GM19372 (cell line): ENCODE results near the gene VOPP1.
"Not testable (repeated sequence)": the region's sequence is repeated elsewhere in the genome, so short reads cannot be mapped to it uniquely, and the experiment has no call there.

Experiments used
- ATAC-seq: cut with Tn5 transposase; IDR thresholded peaks from one replicate; pipeline ENCODE4 v1.9.1; 2021; ENCODE audit warnings: mild to moderate bottlenecking, low read depth, moderate library complexity; ENCODE audit not compliant: unreplicated experiment

VOPP1 gene

GRCh38 chr7:55474944-55475854 lies 97.1 kb downstream of the VOPP1 start:
- no peak for ATAC-seq

DNA sequence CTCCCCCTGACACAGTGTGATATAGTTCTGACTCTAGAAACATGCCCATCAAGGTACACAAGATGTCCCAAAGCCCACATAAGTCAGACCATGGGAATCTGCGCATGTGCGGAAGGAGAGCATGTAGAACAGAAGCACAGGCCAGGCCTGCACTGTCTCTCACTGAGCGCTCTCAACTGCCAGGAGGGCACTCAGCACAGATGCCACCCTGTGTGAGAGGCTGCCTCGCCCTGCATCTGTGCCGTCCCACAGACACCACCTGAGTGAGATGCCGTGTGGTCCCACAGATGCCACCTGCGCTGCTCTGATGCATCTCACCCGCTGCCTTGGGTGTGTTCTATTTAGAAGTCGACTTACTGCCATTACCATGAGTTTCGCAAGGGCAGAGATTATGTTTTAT lies 98.4 kb downstream of the VOPP1 start:
- ATAC-seq: no peak

GRCh38 chr7:55472928-55473725 lies 99.2 kb downstream of the VOPP1 start:
- ATAC-seq: no peak

DNA sequence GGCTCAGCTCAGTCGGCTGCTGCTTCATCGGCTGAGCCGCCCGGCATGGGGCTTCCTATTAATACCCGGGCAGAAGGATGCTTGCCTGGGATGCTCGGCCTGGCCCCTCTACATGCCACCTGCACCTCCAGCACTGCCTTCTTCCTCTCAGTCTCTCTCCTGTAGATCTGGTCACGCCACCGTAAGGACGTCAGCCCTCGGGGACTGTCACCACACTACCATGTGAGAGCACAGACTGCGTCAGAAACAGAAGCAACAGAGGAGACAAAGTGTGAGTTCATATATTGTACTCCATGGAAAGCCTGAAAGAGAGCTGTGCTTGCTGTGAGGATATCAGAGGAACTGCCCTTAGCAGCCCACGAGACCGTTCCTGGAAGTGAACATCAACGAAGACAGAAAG lies 99.9 kb downstream of the VOPP1 start:
- ATAC-seq: not testable (repeated sequence)

DNA sequence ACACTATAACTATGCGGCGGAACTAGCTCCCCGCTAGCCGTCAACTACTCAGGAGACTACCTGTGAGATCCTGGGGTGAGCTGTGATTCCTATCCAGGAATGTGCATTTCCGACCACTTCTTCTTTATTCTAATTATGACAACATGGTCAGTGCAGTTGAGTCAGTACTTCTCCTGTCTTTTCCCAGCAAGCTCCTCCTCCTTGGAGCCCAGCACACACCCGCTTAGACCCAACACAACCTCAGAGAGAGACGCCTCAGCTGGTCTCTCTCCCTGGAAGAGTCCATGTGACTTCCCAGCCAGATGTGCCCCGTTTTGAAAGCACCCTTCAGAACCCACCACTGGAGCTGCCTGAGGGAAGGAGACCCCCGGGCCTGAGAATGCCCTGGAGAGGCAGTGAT lies 100.7 kb downstream of the VOPP1 start:
- not testable (repeated sequence) for ATAC-seq

DNA sequence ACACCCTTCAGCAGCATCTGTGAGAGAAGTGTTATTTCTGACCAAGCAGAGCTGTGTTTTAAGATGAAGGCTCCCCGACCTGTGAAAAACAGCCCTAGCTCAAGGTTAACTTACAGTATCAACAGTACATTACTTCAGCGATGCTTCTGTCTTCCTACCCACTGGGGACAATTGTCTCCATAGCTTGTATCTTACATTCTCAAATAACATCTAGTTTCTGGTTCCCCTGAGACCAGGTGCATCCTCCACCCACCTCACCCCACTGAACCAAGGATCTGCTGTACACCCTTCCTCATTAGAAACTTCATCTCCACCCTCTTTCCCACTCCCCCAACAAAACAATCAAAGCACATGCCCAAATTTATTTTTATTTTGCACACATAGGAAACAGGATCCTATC lies 102.0 kb downstream of the VOPP1 start:
- ATAC-seq: no peak

GRCh38 chr7:55469721-55470120 lies 102.6 kb downstream of the VOPP1 start:
- ATAC-seq: no peak

- no peak for ATAC-seq
These were observed 103.0 kb downstream of the VOPP1 start for GRCh38 chr7:55469271-55469681.

DNA sequence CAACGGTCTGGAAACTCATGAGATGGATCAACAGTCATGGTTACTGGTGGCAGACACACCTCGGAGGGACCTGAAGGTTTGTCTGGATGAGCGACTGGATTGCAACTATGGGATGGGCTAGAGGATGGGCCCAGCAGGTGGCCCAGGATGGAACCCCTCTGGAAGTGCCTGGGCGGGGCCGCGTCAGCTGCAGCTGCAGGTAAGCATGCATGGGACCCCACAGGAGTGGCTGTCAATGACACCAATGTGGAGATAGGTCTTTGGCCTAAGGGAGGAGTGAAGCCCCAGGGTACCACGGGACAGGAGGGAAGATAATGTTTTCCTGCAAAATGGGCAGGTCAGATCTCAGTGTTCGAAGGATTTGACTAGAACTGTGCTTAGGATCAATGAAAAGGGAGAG lies 103.8 kb downstream of the VOPP1 start:
- no peak for ATAC-seq

DNA sequence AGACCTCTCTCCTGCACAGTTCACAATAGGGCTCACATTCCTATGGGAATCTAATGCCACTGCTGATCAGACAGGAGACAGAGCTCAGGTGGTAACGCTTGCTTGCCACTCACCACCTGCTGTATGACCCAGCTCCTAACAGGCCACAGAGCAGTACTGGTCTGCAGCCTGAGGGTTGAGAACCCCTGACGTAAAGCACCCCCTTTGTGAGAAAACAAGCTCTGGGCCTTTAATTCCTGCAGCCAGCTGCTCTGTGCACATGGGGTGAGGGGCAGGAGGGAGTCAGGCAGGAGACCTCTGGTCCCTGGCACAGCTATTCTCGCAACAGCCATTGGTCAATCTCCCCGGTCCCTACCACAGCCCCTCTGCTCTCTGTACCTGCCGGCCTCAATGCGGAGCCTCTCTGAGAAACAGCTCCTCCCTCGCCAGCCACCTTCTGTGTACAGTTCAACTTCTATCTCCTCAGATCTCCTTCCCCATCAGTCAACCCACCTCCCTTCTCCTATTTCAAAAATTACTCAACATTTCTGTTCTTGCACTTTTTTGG lies 105.2 kb downstream of the VOPP1 start:
- no peak for ATAC-seq

DNA sequence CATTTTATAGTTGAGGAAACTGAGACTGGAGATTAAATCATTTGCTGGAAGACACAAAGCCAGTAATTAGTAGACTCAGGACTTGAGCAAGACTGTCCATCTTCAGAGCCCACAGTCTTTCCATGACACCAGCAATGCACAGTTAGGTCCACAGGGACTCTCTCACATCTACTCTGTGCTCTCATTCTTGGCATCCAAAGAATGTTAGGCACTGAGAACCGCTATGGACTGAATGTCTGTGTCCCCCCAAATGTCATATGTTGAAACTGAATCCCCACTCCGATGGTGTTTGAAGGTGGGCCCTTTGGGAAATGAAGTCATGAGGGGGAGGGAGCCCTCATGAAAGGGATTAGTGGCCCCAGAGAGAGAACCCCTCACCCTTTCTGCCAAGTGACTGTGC lies 106.6 kb downstream of the VOPP1 start:
- ATAC-seq: no peak

GRCh38 chr7:55464422-55464821 lies 107.9 kb downstream of the VOPP1 start:
- no peak for ATAC-seq

GRCh38 chr7:55463686-55464262 lies 108.5 kb downstream of the VOPP1 start:
- ATAC-seq: no peak

GRCh38 chr7:55458351-55458750 lies 114.0 kb downstream of the VOPP1 start:
- no peak for ATAC-seq

DNA sequence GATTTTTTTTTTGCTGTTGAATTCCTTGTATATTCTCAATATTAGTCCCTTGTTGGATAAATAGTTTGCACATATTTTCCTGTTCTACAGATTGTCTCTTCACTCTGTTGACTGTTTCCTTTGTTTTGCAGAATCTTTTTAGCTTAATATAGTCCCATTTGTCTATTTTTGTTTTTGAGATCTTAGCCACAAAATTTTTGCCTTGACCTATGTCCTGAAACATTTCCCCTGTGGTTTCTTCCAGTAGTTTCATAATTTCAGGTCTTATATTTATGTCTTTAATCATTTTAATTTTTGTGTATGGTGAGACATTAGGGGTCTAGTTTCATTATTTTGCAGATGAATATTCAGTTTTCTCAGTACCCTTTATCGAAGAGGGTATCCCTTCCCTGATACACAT lies 114.5 kb downstream of the VOPP1 start:
- no peak for ATAC-seq

- ATAC-seq: no peak
These were observed 119.3 kb downstream of the VOPP1 start for GRCh38 chr7:55452971-55453370.

- no peak for ATAC-seq
These were observed 122.2 kb downstream of the VOPP1 start for GRCh38 chr7:55449992-55450535.

DNA sequence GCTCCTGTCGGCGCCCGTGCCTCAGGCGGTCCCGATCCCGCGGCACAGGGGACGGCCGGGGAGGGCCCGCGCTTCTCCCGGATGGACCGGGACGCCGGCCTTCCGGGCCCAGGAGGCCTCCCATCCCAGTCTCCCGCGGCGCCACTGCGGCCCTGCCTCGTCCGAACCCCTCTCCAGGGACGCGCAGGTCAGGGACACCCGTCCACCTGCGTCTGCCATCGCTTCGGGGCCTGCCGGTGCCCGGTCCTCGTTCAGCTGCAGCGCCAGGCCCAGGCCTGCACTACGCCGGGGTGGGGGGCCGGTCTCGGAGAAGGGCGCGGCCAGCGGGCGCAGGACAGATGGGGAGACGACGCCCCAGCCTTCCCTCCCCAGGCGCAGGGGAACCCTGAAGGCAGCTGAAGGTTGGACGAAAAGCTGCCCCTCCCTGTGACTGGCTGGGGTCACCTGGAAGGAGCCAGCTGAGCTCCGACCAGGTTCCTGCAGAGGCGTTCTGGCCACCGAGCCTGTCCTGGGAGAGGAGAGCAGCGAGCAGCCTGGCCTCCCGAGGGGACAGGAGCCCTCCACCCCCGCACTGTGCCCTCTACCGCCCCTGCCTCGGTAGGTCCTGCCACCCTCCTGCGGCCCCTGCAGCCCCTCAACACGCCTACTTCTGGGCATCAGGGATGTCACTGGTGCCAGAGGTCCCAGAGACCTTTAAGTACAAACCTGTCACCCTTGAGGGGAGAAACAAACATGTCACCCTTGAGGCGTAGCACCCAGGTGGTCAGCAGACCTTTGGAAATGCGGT lies 122.9 kb downstream of the VOPP1 start:
- ATAC-seq: no peak

DNA sequence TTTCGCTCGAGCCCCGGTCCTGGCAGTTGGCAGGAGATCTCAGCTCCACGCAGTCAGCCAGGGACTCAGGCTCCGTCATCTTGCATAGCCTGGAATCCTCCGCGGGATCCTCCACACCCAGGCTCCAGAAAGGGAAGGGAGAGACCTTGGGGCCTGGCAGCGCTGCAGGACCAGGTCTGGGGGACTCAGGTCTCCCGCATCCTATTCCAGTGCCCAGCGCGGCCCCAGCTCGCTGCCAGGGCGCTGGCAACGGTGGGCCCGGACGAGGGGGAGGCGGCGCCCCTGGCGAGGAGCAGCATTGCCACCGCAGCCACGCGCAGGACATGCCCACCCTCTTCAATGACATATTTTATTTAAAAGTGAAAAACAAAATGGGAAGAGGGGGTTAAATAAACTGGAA lies 123.8 kb downstream of the VOPP1 start:
- no peak for ATAC-seq

DNA sequence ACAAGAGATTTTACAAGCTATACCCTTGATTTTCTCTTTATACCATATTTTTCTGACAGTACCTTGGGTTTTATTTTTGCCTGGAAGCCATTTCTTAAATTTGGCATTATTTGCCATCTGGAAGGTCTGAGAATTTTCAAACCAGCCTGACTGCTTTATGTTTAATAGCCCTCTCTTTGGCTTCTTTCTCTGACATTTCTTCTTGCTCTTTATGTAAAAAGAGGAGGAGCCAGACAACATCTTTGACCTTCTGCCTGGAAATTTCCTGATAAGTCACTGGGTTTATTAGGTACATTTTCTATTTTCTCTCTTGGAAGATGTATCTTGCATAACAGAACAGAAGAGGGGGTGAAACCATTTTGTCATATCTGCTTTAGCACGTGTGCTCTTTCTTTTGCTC lies 127.5 kb downstream of the VOPP1 start:
- ATAC-seq: no peak
